Measurements from ENCODE around the gene KAZN. TPM values are rescaled to one million over a fixed set of nuclear protein-coding genes. Genes with fewer than 3 reads are reported as not detected.

KAZN gene
- total and polyA plus RNA-seq, 9 donors: 10.1 to 56.4 (median 27.9) TPM

DNA sequence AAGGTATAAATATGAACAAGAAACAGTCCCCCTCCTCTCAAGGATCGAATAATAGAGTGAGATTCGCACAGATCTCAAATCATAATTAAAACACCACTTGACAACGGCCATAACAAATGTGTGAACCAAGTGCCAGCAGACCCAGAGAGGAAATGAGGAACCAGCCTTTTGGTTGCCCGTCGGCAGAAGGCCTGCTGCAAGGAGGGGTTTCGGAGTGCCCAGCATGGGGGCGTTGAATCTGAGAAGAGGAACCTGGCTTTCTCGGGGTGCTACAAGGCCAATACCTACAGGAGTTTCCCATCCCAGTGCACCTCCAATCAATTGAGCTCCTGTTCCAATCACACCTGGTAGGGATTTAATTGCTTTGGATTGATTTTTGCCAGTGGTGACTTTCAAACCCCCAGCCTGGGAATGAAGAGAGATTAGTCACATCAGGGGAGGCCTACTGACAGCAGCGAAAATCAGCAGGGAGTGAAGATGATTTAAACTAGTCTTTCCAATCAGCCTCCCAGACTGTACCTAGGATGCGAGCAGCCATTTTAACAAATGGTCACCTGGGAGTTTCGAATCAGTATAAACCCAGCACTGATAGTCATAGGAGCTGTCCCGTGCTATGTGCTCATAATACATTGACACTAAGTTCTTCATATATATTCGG, 263.8 kb downstream of the KAZN start:
- H3K4me3 ChIP-seq: no peak overlapping the region
- intact Hi-C loops (cut with DNase I): no loop called here
- H3K4me1 ChIP-seq (ENCODE audit: insufficient read depth): no peaks in the 10 kb centered on the region
- no peak overlapping the region for H3K27ac ChIP-seq
- H3K27me3 ChIP-seq: no peaks in the 10 kb centered on the region
- WGBS, 3 donors: 88 to 90% (median 89%) methylated on average over 13 of the region's 13 CpGs
- H3K36me3 ChIP-seq: no peaks in the 10 kb centered on the region
- DNase-seq: no peak
- no peaks in the 10 kb centered on the region for H3K9me3 ChIP-seq
- TF ChIP-seq EP300 (IDR thresholded peaks at IDR 0.05) (no peak), POLR2A (IDR thresholded peaks at IDR 0.05) (no peak)
- TF ChIP-seq, protein P1, sequence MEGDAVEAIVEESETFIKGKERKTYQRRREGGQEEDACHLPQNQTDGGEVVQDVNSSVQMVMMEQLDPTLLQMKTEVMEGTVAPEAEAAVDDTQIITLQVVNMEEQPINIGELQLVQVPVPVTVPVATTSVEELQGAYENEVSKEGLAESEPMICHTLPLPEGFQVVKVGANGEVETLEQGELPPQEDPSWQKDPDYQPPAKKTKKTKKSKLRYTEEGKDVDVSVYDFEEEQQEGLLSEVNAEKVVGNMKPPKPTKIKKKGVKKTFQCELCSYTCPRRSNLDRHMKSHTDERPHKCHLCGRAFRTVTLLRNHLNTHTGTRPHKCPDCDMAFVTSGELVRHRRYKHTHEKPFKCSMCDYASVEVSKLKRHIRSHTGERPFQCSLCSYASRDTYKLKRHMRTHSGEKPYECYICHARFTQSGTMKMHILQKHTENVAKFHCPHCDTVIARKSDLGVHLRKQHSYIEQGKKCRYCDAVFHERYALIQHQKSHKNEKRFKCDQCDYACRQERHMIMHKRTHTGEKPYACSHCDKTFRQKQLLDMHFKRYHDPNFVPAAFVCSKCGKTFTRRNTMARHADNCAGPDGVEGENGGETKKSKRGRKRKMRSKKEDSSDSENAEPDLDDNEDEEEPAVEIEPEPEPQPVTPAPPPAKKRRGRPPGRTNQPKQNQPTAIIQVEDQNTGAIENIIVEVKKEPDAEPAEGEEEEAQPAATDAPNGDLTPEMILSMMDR (IDR thresholded peaks at IDR 0.05): no peak

DNA sequence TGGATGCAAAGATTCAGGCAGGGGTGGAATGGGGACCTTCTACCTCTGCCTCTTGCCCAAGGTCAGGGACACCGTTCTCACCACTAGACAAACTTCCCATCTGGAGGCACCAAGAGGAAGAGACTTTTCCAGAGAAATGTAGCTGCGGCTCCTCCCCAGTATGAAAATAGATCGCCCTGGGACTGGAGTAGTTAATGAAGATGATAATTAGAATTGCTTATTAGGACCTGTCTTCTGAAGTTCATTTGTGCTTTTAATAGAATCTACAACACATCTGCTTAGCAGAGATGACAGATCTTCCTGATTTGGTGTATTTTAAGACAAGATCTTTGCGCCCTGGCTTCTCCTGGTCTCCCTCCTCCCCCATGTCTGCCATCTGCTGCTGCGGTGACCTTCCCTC, 266.6 kb downstream of the KAZN start:
- H3K27me3 ChIP-seq: no peaks in the 10 kb centered on the region
- intact Hi-C loops (cut with DNase I): no loop called here
- no peaks in the 10 kb centered on the region for H3K36me3 ChIP-seq
- no peak overlapping the region for H3K4me3 ChIP-seq
- WGBS, 3 donors: 83 to 91% (median 85%) methylated on average over 5 of the region's 5 CpGs
- H3K4me1 ChIP-seq (ENCODE audit: insufficient read depth): no peaks in the 10 kb centered on the region
- no peaks in the 10 kb centered on the region for H3K9me3 ChIP-seq
- no peak for TF ChIP-seq POLR2A (IDR thresholded peaks at IDR 0.05)
- no peak for TF ChIP-seq EP300 (IDR thresholded peaks at IDR 0.05)
- TF ChIP-seq, protein P1 (IDR thresholded peaks at IDR 0.05): no peak
- DNase-seq: no peak
- H3K27ac ChIP-seq: no peak overlapping the region

DNA sequence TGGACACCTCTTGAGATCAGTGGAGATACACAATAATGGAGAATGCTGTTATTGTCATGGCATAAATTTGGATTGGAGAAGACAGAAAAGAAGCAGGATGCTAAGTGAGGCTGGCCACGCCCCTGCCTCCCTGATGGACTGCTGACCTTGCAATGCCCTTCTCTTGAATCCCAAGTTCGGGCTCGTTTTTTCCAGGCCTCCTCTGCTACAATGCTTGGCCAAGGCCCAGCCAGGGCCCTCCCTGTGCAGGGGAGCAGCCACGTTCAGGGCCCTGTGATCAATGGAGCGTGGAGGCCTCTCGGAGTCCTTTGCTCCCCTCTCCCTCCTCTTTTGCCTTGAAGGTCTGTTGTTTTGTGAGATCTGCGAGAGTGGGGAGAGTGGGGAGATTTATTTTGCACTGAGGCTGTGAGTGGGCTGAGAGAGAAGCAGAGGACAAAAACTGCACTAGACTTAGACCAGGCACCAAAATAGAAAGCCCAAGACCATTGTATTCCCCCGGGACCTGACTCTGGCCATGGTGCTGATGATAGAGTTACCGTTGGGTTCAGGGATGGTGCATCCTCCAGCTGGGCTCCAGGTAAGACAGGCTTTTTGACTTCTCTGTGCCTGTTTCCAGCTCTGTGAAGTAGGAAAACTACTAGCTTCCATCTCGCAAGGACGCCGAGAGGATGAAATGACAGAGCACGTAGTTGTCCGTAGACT, 268.6 kb downstream of the KAZN start:
- H3K27ac ChIP-seq: no peak overlapping the region
- WGBS, 3 donors: 65 to 70% (median 69%) methylated on average over 14 of the region's 14 CpGs

GRCh38 chr1:14869187-14869586, 270.7 kb downstream of the KAZN start:
- 72 to 75% (median 74%) methylated on average over 4 of the region's 4 CpGs for WGBS, 3 donors
- H3K27ac ChIP-seq: no peak overlapping the region
- H3K4me3 ChIP-seq: no peak overlapping the region
- DNase-seq: no peak
- H3K4me1 ChIP-seq (ENCODE audit: insufficient read depth): no peaks in the 10 kb centered on the region
- intact Hi-C loops (cut with DNase I): no loop called here
- no peaks in the 10 kb centered on the region for H3K27me3 ChIP-seq
- H3K36me3 ChIP-seq: no peaks in the 10 kb centered on the region
- TF ChIP-seq POLR2A (IDR thresholded peaks at IDR 0.05): no peak
- TF ChIP-seq EP300 (IDR thresholded peaks at IDR 0.05): no peak
- TF ChIP-seq, protein P1 (IDR thresholded peaks at IDR 0.05): no peak
- no peaks in the 10 kb centered on the region for H3K9me3 ChIP-seq

More for the DNA sequence above, 268.6 kb downstream of the KAZN start:
- no peaks in the 10 kb centered on the region for H3K4me1 ChIP-seq (ENCODE audit: insufficient read depth)
- intact Hi-C loops (cut with DNase I): no loop called here
- DNase-seq: no peak
- no peaks in the 10 kb centered on the region for H3K27me3 ChIP-seq
- H3K4me3 ChIP-seq: no peak overlapping the region
- no peaks in the 10 kb centered on the region for H3K9me3 ChIP-seq
- TF ChIP-seq, protein P1 (IDR thresholded peaks at IDR 0.05): no peak
- TF ChIP-seq EP300 (IDR thresholded peaks at IDR 0.05): no peak
- H3K36me3 ChIP-seq: no peaks in the 10 kb centered on the region
